Prostate gland (tissue), 2 donors: ENCODE data around the gene OVCA2. TPM values are rescaled to one million over a fixed set of nuclear protein-coding genes. Genes with fewer than 3 reads are reported as not detected.

ENCODE experiments used
- DNase-seq: peaks from one replicate; pipeline ENCODE4 v3.0.0-alpha.2; 2019; ENCODE audit warnings: low spot score
- H3K27ac ChIP-seq, 2 donors: fragments of 200-600 bp; sonication (generic); 2 replicates each; pipeline ENCODE4 v1.5.1; 2017 to 2019
- H3K27me3 ChIP-seq: fragments of 200-600 bp; sonication (generic); replicated peaks from 2 replicates; pipeline ENCODE4 v1.5.1; 2019; ENCODE audit not compliant: insufficient read depth
- H3K36me3 ChIP-seq, 2 donors: fragments of 200-600 bp; sonication (generic); 1 replicate in 1 of 2; 2 replicates in 1 of 2; pipeline versions ENCODE4 v1.5.1 to v1.8.1; 2017 to 2019
- H3K4me1 ChIP-seq: fragments of 200-600 bp; sonication (generic); replicated peaks from 2 replicates; pipeline ENCODE4 v1.5.1; 2019
- H3K4me3 ChIP-seq, 2 donors: fragments of 200-600 bp; sonication (generic); 2 replicates each; pipeline ENCODE4 v1.5.1; 2017 to 2019
- H3K9me3 ChIP-seq: fragments of 200-600 bp; sonication (generic); 2 replicates; pipeline ENCODE4 v1.5.1; 2017
- CTCF ChIP-seq, 4 experiments: fragments of 200-600 bp in 2 of 4; fragments of 450-650 bp in 2 of 4; sonication (generic) in 2 of 4; IDR thresholded peaks; 1 replicate in 3 of 4; 2 replicates in 1 of 4; pipeline ENCODE4 v1.5.1; 2016 to 2019; ENCODE audit warnings: antibody characterized with exemption in 4 of 4, mild to moderate bottlenecking in 2 of 4, moderate library complexity in 2 of 4
- POLR2A ChIP-seq: fragments of 450-650 bp; IDR thresholded peaks from one replicate; pipeline ENCODE4 v1.6.1; 2016; ENCODE audit warnings: antibody characterized with exemption, mild to moderate bottlenecking
- POLR2AphosphoS5 ChIP-seq: sonication (generic); formaldehyde crosslinking; IDR thresholded peaks from one replicate; pipeline ENCODE4 v1.6.1; 2017; ENCODE audit warnings: antibody characterized with exemption
- WGBS: methylation state at CpG from one replicate; pipeline ENCODE4 v1.1.5; 2018; 5-methylcytosine and 5-hydroxymethylcytosine counted together
- intact Hi-C: fragments of 100-400 bp; cut with DNase I; formaldehyde crosslinking; loops from one replicate; pipeline ENCODE4 v1.14.2; 2022
- total RNA-seq, 2 donors: library from RNA; depleted of rRNA; stranded (reverse); fragments of >200 nt; gene quantifications; one replicate each; pipeline ENCODE4 v1.1.0, GENCODE V29; 2016

Gene OVCA2
- total RNA-seq, 2 donors from 2014 or later = 52.2 to 57.5 TPM

- H3K27me3 ChIP-seq = no peaks in the 10 kb centered on the region
- WGBS = 58% methylated on average over 11 of the region's 11 CpGs
- no peak overlapping the region for H3K4me3 ChIP-seq
- intact Hi-C loops = no loop called here
- H3K36me3 ChIP-seq = no peaks in the 10 kb centered on the region
- peaks cover 4% of the 10 kb centered on the region for H3K4me1 ChIP-seq
- no peaks in the 10 kb centered on the region for H3K9me3 ChIP-seq
- no peak for DNase-seq
- H3K27ac ChIP-seq = peak overlapping the region; percentile 75 to 82
- no peak for TF ChIP-seq POLR2A
- TF ChIP-seq POLR2AphosphoS5 = no peak
These were observed 20.9 kb downstream of the OVCA2 start for GRCh38 chr17:2062571-2063183.

GRCh38 chr17:2063261-2064146 lies 21.7 kb downstream of the OVCA2 start:
- intact Hi-C loops = no loop called here
- WGBS = 56% methylated on average over 16 of the region's 16 CpGs

GRCh38 chr17:2064147-2064489 lies 22.3 kb downstream of the OVCA2 start:
- Histone ChIP-seq H3K27ac (peak overlapping the region; percentile 75 to 82), H3K36me3 (no peaks in the 10 kb centered on the region), H3K9me3 (no peaks in the 10 kb centered on the region), H3K27me3 (no peaks in the 10 kb centered on the region), H3K4me1 (peaks cover 4% of the 10 kb centered on the region), H3K4me3 (no peak overlapping the region)
- TF ChIP-seq POLR2A (no peak), POLR2AphosphoS5 (no peak), CTCF (IDR thresholded peaks at IDR 0.05) (no peak)
- intact Hi-C loops = no loop called here
- no peak for DNase-seq
- WGBS = 57% methylated on average over 5 of the region's 5 CpGs

More at GRCh38 chr17:2063261-2064146, 21.7 kb downstream of the OVCA2 start:
- TF ChIP-seq POLR2AphosphoS5 = no peak
- Histone ChIP-seq H3K4me1 (peaks cover 4% of the 10 kb centered on the region), H3K4me3 (no peak overlapping the region), H3K27ac (peak overlapping the region; percentile 75 to 82), H3K36me3 (no peaks in the 10 kb centered on the region), H3K27me3 (no peaks in the 10 kb centered on the region), H3K9me3 (no peaks in the 10 kb centered on the region)
- no peak for DNase-seq

GRCh38 chr17:2064520-2064971 lies 22.7 kb downstream of the OVCA2 start:
- no peak for DNase-seq
- peak overlapping the region; percentile 75 to 82 for H3K27ac ChIP-seq
- no peak overlapping the region for H3K4me3 ChIP-seq
- no peaks in the 10 kb centered on the region for H3K36me3 ChIP-seq
- H3K4me1 ChIP-seq = peaks cover 4% of the 10 kb centered on the region
- intact Hi-C loops = no loop called here
- WGBS = 78% methylated on average over 6 of the region's 6 CpGs
- H3K9me3 ChIP-seq = no peaks in the 10 kb centered on the region
- TF ChIP-seq CTCF (IDR thresholded peaks at IDR 0.05) (no peak), POLR2AphosphoS5 (no peak), POLR2A (no peak)
- no peaks in the 10 kb centered on the region for H3K27me3 ChIP-seq

- no peak for TF ChIP-seq POLR2A
- TF ChIP-seq POLR2AphosphoS5 = no peak
- TF ChIP-seq CTCF (IDR thresholded peaks at IDR 0.05) = peak in 1 of 4 experiments; percentile 29
- WGBS = 80% methylated on average over 24 of the region's 24 CpGs
- no peak overlapping the region for H3K4me3 ChIP-seq
- intact Hi-C loops = no loop called here
- peaks cover 4% of the 10 kb centered on the region for H3K4me1 ChIP-seq
- H3K27me3 ChIP-seq = no peaks in the 10 kb centered on the region
- peak overlapping the region; percentile 75 to 82 for H3K27ac ChIP-seq
- H3K36me3 ChIP-seq = no peaks in the 10 kb centered on the region
- no peaks in the 10 kb centered on the region for H3K9me3 ChIP-seq
- DNase-seq = no peak
These were observed 23.4 kb downstream of the OVCA2 start for GRCh38 chr17:2064980-2065785.
